Testis (tissue), 2 donors: ENCODE results near the gene TMEM135.

ENCODE experiments used
- POLR2A ChIP-seq: fragments of 450-650 bp; IDR thresholded peaks from one replicate; pipeline ENCODE4 v1.6.1; 2017; ENCODE audit warnings: antibody characterized with exemption, mild to moderate bottlenecking, moderate library complexity
- TF ChIP-seq, protein P1 (sequence below), 3 experiments: fragments of 450-650 bp in 2 of 3; fragments of 200-600 bp in 1 of 3; sonication (generic) in 1 of 3; IDR thresholded peaks; one replicate each; pipeline ENCODE4 v1.5.1; 2016 to 2019; ENCODE audit warnings: antibody characterized with exemption in 3 of 3, mild to moderate bottlenecking in 2 of 3, moderate library complexity in 1 of 3

DNA sequence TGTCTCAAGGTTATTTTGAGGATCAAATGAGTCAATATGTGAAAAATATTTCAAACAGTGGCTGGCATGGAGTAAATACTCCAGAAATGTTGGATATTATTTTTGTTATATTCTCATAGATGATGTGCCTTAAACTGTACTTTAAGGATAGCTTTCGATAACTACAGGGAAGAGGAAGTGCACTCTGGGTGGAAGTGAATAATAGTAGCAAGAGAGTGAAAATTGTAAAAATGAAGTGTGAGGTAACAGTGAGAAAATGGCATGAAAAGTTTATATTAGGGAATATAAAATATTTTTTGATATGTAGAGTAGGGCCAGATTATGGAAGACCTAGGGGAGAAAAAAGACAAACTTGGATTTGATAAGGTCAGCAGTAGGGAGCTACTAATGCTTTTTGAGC, 258.9 kb downstream of the TMEM135 start:
- TF ChIP-seq, protein P1, sequence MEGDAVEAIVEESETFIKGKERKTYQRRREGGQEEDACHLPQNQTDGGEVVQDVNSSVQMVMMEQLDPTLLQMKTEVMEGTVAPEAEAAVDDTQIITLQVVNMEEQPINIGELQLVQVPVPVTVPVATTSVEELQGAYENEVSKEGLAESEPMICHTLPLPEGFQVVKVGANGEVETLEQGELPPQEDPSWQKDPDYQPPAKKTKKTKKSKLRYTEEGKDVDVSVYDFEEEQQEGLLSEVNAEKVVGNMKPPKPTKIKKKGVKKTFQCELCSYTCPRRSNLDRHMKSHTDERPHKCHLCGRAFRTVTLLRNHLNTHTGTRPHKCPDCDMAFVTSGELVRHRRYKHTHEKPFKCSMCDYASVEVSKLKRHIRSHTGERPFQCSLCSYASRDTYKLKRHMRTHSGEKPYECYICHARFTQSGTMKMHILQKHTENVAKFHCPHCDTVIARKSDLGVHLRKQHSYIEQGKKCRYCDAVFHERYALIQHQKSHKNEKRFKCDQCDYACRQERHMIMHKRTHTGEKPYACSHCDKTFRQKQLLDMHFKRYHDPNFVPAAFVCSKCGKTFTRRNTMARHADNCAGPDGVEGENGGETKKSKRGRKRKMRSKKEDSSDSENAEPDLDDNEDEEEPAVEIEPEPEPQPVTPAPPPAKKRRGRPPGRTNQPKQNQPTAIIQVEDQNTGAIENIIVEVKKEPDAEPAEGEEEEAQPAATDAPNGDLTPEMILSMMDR (IDR thresholded peaks at IDR 0.05), result no peak
- no peak for TF ChIP-seq POLR2A
